SK-N-SH treated with all-trans-retinoic acid at 6 μM for 48 hours (cell line): ENCODE measurements around the gene SDK1.

Experiments
- ESRRG ChIP-seq: fragments of 250-450 bp; sonication (Bioruptor Pico); IDR thresholded peaks from 2 replicates; pipeline ENCODE4 v1.6.1; 2021; ENCODE audit warnings: mild to moderate bottlenecking
- OSR1 ChIP-seq: fragments of 250-450 bp; sonication (Bioruptor Pico); IDR thresholded peaks from 2 replicates; pipeline ENCODE4 v1.8.0; 2022; ENCODE audit warnings: moderate library complexity, mild to moderate bottlenecking, inconsistent platforms
- RARB ChIP-seq: fragments of 250-450 bp; sonication (Bioruptor Pico); IDR thresholded peaks from 2 replicates; pipeline ENCODE4 v1.8.0; 2021; ENCODE audit warnings: mild to moderate bottlenecking, moderate library complexity
- SNAI2 ChIP-seq: fragments of 250-450 bp; sonication (Bioruptor Pico); IDR thresholded peaks from 2 replicates; pipeline ENCODE4 v1.5.0; 2020; ENCODE audit warnings: mild to moderate bottlenecking, moderate library complexity
- TCF4 ChIP-seq: fragments of 250-450 bp; sonication (Bioruptor Pico); IDR thresholded peaks from 2 replicates; pipeline ENCODE4 v1.8.0; 2021; ENCODE audit warnings: mild to moderate bottlenecking, moderate library complexity, borderline replicate concordance
- ZC3H10 ChIP-seq: fragments of 250-450 bp; sonication (Bioruptor Pico); IDR thresholded peaks from 2 replicates; pipeline ENCODE4 v1.5.1; 2021; ENCODE audit warnings: mild to moderate bottlenecking, moderate library complexity
- ZFP3 ChIP-seq: fragments of 250-450 bp; sonication (Bioruptor Pico); IDR thresholded peaks from 2 replicates; pipeline ENCODE4 v1.5.0; 2020; ENCODE audit warnings: mild to moderate bottlenecking, moderate library complexity
- ZNF565 ChIP-seq: fragments of 450-650 bp; formaldehyde crosslinking; conservative IDR thresholded peaks from 2 replicates; pipeline ENCODE4 v1.5.0; 2020; ENCODE audit warnings: low read depth, mild to moderate bottlenecking, moderate library complexity
- TF ChIP-seq, protein P1 (sequence below): fragments of 250-450 bp; sonication (Bioruptor Pico); IDR thresholded peaks from 2 replicates; pipeline ENCODE4 v1.8.0; 2021; ENCODE audit warnings: low read depth, mild to moderate bottlenecking, moderate library complexity, borderline replicate concordance
- TF ChIP-seq, protein P2 (sequence below): fragments of 250-450 bp; sonication (Bioruptor Pico); IDR thresholded peaks from 2 replicates; pipeline ENCODE4 v1.8.0; 2020; ENCODE audit warnings: mild to moderate bottlenecking, moderate library complexity, borderline replicate concordance

DNA sequence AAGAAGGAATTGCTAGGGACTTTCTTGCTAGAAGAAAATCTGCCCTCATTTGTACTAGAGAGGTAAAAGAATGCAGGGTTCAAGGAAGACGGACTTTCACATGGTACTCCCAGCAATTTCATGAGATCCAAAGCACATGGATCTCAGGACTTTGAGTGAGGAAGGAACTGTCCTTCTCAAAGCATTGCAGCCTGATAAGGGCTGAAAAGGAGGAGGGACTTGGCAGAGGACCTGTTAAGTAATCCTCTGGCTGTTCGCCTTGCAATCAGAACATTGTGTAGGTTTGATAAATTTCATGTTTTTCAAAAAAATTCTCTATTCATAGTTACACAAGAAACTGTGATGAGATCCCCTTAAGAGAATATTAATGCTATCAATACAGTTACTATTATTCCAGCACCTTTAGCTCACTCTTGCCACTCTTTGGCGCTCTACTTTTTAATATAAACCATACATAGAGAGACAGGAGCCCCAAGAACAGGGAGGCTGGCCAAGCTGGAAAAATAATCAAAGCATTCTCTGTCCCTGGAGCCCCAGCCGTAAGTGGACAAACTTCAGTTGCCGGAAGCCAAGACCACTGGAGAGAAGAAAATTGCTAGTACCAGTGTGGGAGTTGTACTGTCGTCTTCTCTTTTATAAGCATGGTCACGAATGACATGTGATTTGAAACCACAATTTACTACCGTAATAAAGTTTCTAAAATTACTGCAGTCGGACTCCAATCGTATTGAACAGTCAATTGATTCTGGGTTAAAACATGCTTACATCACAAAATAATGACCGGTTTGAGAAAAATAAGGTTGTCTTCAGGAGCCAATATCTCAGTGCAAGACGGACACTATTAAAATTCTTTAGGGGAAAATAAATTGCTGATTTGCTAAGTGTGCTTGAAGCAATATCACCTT is 424.4 kb downstream of the SDK1 start:
- TF ChIP-seq, protein P1, sequence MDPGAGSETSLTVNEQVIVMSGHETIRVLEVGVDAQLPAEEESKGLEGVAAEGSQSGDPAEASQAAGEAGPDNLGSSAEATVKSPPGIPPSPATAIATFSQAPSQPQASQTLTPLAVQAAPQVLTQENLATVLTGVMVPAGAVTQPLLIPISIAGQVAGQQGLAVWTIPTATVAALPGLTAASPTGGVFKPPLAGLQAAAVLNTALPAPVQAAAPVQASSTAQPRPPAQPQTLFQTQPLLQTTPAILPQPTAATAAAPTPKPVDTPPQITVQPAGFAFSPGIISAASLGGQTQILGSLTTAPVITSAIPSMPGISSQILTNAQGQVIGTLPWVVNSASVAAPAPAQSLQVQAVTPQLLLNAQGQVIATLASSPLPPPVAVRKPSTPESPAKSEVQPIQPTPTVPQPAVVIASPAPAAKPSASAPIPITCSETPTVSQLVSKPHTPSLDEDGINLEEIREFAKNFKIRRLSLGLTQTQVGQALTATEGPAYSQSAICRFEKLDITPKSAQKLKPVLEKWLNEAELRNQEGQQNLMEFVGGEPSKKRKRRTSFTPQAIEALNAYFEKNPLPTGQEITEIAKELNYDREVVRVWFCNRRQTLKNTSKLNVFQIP (CRISPR knock-in tag) = no peak
- no peak for TF ChIP-seq ZFP3 (CRISPR knock-in tag)
- no peak for TF ChIP-seq ZNF565 (CRISPR knock-in tag)
- TF ChIP-seq ZC3H10 (CRISPR knock-in tag) = no peak
- no peak for TF ChIP-seq TCF4 (CRISPR knock-in tag)
- TF ChIP-seq OSR1 = no peak
- TF ChIP-seq SNAI2 (CRISPR knock-in tag) = no peak
- TF ChIP-seq ESRRG (CRISPR knock-in tag) = no peak
- TF ChIP-seq, protein P2, sequence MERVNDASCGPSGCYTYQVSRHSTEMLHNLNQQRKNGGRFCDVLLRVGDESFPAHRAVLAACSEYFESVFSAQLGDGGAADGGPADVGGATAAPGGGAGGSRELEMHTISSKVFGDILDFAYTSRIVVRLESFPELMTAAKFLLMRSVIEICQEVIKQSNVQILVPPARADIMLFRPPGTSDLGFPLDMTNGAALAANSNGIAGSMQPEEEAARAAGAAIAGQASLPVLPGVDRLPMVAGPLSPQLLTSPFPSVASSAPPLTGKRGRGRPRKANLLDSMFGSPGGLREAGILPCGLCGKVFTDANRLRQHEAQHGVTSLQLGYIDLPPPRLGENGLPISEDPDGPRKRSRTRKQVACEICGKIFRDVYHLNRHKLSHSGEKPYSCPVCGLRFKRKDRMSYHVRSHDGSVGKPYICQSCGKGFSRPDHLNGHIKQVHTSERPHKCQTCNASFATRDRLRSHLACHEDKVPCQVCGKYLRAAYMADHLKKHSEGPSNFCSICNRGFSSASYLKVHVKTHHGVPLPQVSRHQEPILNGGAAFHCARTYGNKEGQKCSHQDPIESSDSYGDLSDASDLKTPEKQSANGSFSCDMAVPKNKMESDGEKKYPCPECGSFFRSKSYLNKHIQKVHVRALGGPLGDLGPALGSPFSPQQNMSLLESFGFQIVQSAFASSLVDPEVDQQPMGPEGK (CRISPR knock-in tag) = no peak
- TF ChIP-seq RARB = no peak
